ENCODE results near the gene CDHR2.

Gene CDHR2

GRCh38 chr5:176548967-176549444, at the start of gene CDHR2:
CDHR2 (plus strand) TSS chr5:176549342; CDS start chr5:176565353, 16,011 bp downstream.
- DNase-seq (ENCODE audit: low read depth) = no peak

DNA sequence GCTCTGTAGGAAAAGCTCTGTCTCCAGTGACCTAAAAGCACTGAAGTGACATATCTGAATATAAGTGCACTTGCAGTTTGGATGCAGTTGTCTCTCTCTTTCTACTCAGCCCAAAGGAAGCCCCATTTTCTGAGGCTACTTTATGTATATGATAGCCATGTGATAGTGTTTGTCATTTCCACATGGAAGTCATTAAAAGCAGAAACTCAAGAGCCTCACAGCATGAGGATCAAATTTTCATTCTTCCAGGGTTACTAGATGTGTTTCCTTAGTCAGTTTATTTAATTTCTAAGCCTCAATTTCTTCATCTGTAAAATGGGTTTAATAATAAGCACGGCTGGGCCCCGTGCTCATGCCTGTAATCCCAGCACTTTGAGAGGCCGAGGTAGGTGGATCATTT, 48.6 kb upstream of the CDHR2 start:
- DNase-seq (ENCODE audit: low read depth) = no peak

DNA sequence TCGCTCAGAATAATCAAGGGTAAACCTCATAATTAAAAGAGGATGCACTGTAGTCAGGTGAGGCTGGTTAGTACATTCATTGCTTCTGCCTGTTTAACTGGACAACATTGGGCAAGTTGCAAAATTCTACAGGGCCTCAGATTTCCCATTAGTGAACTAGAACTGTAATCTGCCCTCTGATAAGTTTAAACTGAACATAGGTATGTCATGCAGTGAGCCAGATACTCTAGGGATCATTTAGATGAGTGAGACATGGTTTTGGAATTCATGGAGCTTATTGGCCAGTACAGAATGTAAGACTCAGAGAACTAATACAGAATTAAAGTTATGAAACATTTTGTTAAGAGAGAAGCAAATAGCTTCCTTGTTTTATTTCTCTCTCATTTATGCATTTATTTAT, 47.8 kb upstream of the CDHR2 start:
- no peak for DNase-seq (ENCODE audit: low read depth)

- no peak for DNase-seq (ENCODE audit: low read depth)
Measured at GRCh38 chr5:176503496-176503895, 45.6 kb upstream of the CDHR2 start.

DNA sequence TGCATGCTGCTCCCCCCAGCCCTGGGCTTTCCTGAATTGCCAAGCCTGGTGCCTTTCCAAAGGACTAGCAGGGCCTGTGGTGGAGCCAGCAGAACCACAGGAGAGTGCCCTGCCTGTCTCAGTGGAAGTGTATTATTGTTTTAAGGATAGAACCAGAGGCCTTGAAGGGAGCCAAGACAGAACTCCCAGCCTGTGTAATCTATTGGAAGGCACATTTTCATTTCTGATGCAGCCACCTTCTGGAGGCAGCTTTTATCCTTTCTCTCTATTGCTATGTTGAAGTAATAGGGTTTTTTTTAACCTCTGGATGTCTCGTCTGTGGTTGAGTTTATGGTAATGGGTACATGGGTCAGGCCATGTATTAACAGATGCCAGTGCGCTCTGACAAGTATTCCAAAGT, 41.2 kb upstream of the CDHR2 start:
- no peak for DNase-seq (ENCODE audit: low read depth)

DNA sequence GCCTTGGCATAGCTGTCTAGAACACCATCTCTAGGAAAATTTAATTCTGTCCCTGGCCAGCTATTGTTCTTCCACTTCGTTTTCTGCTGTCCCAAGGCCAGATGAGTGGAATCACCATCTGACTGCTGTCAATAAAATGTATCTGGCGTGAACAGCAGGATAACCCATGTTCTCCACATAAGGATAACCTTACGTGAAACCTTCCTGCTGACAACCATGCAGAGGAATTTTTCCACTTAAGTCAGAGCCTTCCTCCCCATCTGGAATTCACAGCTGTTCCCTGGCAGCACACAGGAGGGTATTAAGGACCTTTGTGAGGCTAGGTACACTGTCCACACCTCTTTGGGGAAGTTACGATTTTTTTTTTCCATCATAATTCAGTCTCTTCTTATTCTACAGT, 40.5 kb upstream of the CDHR2 start:
- DNase-seq (ENCODE audit: low read depth) = no peak

GRCh38 chr5:176513788-176514187, 35.4 kb upstream of the CDHR2 start:
- no peak for DNase-seq (ENCODE audit: low read depth)

DNA sequence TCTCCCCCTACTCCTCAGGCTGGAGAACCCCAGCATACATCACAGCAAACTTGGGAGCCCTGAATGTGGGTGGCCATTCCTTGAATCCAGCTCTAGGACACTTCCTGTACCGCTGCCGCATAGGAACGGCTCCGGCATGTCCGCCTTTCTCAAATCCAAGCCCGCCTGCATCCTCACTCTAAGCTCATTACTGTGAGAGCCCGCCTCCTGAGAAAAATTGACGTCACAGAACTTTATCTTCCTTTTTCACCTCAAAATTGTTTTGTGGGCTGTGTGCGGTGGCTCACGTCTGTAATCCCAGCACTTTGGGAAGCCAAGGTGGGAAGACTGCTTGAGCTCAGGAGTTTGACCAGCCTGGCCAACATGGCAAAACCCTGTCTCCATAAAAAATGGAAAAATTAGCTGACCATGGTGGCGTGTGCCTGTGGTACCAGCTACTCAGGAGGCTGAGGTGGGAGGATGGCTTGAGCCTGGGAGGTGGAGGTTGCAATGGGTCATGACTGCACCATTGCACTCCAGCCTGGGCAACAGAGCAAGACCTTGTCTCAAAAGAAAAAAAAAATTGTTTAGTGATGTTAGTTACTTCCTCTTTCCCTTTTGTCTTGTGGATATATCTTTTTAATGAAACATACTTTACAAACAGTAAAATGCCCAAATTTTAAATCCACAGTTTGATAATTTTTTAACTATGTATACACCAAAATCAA, 34.7 kb upstream of the CDHR2 start:
- no peak for DNase-seq (ENCODE audit: low read depth)

- DNase-seq (ENCODE audit: low read depth) = no peak
Measured at GRCh38 chr5:176515396-176515795, 33.7 kb upstream of the CDHR2 start.

DNA sequence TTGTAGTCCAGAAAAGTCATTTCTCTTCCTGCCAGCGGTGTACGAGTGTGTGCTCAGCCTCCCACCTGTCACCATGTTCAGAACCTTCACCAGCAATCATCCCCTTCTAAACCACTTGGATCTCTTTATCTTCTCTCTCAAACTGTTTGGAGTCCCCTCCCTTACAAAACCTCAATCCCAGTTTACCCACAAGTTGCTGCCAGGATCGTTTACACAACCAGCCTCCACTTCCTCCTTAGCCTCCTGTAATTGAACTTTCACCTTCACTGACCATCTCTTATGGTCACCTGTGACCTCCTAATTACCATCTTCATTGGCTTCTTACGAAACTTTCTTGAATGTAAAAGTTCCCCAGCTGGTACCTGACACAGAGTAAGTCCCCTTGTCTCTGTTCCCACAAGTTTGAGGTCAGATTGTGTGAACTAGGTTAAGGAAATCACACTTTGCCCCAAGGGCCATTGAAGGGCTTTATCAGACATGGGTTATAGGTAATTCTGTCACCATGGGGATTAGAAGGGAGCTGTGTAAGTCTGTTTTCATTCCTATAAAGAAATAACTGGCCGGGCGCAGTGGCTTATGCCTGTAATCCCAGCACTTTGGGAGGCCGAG, 32.0 kb upstream of the CDHR2 start:
- DNase-seq (ENCODE audit: low read depth) = no peak

DNA sequence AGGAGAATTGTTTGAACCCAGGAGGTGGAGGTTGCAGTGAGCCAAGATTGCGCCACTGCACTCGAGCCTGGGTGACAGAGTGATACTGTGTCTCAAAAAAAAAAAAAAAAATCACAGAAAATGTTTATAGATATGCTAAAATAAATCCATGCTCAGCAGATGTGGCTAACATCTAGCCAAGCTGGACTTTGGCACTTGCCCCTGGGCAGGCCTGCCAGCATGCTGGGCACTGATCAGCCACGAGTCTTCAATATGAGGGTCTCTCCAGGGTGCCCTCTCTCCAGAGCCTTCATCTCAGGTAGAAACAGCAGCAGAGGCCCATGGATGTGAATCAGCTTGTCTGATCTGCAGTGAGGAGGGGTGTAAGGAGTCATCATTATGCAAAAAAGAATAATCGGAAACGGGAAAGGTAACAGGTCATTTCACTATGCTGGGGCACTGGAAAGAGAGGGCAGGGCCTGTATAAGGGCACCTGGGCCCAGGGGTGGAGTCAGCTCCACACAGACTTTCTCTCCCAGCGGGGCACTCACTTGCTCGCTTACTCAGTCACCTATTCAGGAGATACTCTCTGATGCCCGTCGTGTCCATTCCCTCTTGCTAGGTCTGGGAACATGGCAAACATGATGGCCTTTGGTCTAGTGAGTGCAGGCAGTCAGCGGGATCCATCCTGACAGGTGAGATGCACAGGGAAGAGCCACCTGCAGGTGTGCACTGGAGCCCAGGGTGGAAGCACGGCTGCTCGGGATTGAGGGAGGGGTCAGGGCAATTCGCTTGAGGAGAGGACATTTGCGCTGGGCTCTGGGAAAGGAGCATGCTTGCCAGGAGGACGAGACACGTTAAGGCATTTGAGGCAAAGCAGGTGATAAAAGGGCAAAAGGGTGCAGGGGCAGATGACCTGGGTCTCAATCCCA, 29.1 kb upstream of the CDHR2 start:
- no peak for DNase-seq (ENCODE audit: low read depth)

DNA sequence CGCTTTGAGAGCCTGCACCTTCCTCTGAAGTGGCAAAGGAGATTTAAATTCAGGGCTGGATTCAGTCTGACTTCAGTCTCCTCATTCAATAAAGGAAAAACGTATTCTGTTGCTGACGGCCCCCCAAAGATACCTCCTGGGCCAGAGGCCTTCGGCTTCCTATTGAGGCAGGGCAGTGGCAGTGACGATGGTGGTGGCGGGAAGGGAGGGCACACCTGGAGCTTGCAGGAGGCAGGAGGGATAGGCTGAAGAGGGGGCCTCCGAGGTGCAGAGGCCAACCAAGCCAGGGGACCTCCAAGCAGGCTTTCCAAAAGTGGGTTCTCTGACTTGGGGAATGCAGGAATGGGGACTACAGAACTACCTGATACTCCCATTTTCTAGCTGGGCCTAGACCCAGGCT, 27.9 kb upstream of the CDHR2 start:
- no peak for DNase-seq (ENCODE audit: low read depth)

- DNase-seq (ENCODE audit: low read depth) = no peak
Measured at GRCh38 chr5:176521699-176522263, 27.4 kb upstream of the CDHR2 start.

- no peak for DNase-seq (ENCODE audit: low read depth)
Measured at GRCh38 chr5:176524138-176524537, 25.0 kb upstream of the CDHR2 start.

DNA sequence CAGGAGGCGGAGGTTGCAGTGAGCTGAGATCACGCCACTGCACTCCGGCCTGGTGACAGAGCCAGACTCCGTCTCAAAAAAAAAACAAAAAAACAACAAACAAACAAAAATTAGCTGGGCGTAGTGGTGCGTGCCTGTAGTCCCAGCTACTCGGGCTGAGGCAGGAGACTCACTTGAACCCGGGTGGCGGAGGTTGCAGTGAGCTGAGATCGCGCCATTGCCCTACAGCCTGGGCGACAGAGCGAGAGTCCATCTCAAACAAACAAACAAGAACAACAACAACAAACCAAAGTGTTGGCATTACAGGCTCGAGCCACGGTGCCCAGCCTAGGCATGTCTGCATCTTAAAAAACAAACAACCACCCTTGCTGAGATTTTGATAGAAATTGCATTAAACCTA, 24.2 kb upstream of the CDHR2 start:
- no peak for DNase-seq (ENCODE audit: low read depth)

- DNase-seq (ENCODE audit: low read depth) = no peak
Measured at GRCh38 chr5:176525677-176526076, 23.5 kb upstream of the CDHR2 start.

DNA sequence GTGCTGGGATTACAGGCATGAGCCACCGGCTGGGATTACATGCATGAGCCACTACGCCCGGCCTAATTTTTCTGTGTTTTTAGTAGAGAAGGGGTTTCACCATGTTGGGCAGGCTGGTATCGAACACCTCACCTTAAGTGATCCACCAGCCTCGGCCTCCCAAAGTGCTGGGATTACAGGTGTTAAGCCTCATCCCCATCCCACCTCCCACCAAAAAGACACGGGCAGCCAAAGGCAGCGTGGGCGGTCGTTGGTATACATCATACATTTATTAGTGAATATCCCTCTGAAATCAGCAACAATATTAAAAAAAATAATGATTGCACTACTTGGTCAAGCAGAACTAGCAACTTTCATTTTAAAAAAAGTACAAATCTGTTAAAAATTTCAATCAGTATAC, 22.7 kb upstream of the CDHR2 start:
- DNase-seq (ENCODE audit: low read depth) = no peak

GRCh38 chr5:176527246-176528222, 21.6 kb upstream of the CDHR2 start:
- no peak for DNase-seq (ENCODE audit: low read depth)

DNA sequence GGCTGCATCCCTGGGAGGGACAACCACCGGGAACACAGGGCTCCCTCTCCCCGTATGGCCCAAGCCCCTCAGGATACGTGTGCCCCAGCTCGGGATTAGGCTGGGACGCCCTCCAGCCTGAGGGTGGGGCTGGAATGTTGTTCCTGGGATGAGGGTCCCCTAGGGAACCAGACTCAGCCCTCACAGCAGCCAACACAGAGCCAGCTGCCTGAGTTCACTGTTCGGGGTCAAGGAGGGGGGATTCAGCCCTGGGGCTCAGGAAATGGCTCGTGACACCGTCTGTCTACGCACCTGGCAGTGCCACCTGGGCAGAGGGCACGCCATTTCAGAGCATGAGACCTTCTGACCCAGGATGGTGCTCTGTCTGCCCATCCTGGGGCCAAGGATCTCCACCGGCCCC, 20.8 kb upstream of the CDHR2 start:
- no peak for DNase-seq (ENCODE audit: low read depth)

GRCh38 chr5:176528761-176529115, 20.4 kb upstream of the CDHR2 start:
- DNase-seq (ENCODE audit: low read depth) = no peak

DNA sequence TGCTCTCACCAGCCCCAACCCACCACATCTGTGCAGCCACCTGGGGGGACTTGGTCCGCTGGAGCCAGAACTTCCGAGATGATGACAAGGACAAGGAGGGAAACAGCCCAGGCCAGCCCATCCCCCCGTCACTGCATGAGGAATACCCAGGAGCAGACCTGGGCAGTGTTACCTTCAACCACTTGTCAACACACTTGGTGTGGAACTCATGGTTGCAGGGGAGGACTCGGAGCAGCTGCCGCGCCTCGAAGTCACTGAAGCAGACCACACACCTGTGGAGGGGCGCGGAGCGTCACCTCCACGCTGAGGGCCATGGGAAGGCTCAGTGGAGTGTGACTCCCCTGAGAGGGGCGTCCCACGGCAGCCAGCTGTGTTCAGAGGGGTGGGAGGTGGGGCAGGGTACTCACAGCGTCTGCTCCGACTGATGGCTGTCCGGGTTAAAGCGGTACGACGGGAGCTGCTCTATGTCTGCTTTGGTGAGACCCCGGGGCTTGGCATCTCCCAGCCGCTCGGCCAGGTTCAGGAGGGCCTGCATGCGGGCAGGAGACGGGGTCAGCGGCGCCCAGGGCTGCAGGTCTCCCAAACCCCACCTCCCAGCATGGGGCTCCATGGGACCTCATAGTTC, 19.9 kb upstream of the CDHR2 start:
- DNase-seq (ENCODE audit: low read depth) = no peak

Data from activated T-helper 9 cell treated with anti-CD3 and anti-CD28 coated beads, Interleukin-2, amount 50 U/mL, for 16 hours (primary cell).